IMR-90 (cell line): Measurements from ENCODE around the gene MPRIP. TPM values are rescaled to one million over a fixed set of nuclear protein-coding genes. Genes with fewer than 3 reads are reported as not detected.

Experiments
- ATAC-seq: fragments of 200-7000 bp; cut with Tn5 transposase; 2 replicates; pipeline ENCODE4 v1.9.1; 2020; ENCODE audit warnings: low read depth, mild to moderate bottlenecking, moderate library complexity
- BruUV-seq: library from RNA; stranded (reverse); fragments of 400-500 nt; replicated peaks from 2 replicates; lab custom pipeline; 2021; lab: Mats Ljungman, UMichigan
- CTCF ChIA-PET: fragments of 300-600 bp; formaldehyde crosslinking; extraction: SDS; loops from one replicate; lab custom pipeline; 2021; ENCODE audit warnings: antibody characterized with exemption; lab: Yijun Ruan, JAX
- POLR2A ChIA-PET: fragments of 300-600 bp; sonication (Branson Sonifier 250); formaldehyde crosslinking; loops from one replicate; lab custom pipeline; 2022; ENCODE audit warnings: antibody characterized with exemption; ENCODE audit not compliant: unreplicated experiment; lab: Charles Lee
- DNase-seq: peaks from one replicate; pipeline ENCODE4 v3.0.0; 2013
- H2AFZ ChIP-seq: replicated peaks from 2 replicates; pipeline ENCODE3; 2013; ENCODE audit warnings: low read length, mild to moderate bottlenecking; ENCODE audit not compliant: poor library complexity
- H2AK5ac ChIP-seq: 2 replicates; pipeline ENCODE4 v1.6.1; 2013; ENCODE audit warnings: low read depth, low read length, inconsistent platforms
- H2AK9ac ChIP-seq: replicated peaks from 2 replicates; pipeline ENCODE3; 2013; ENCODE audit warnings: mild to moderate bottlenecking, low read depth, low read length, moderate library complexity; ENCODE audit not compliant: poor library complexity
- H2BK120ac ChIP-seq: 2 replicates; pipeline ENCODE4 v1.6.1; 2013; ENCODE audit warnings: low read depth, low read length, inconsistent platforms
- H2BK15ac ChIP-seq: 3 replicates; pipeline ENCODE4 v1.6.1; 2013; ENCODE audit warnings: low read depth, low read length, inconsistent platforms
- H2BK20ac ChIP-seq: 2 replicates; pipeline ENCODE4 v1.6.1; 2013; ENCODE audit warnings: low read depth, mild to moderate bottlenecking, inconsistent platforms, low read length, moderate library complexity
- H2BK5ac ChIP-seq: 2 replicates; pipeline ENCODE4 v1.6.1; 2013; ENCODE audit warnings: mild to moderate bottlenecking, low read depth, low read length, inconsistent platforms; ENCODE audit not compliant: poor library complexity, severe bottlenecking
- H3K14ac ChIP-seq: replicated peaks from 2 replicates; pipeline ENCODE4 v1.6.1; 2013; ENCODE audit warnings: low read depth, low read length, inconsistent platforms
- H3K18ac ChIP-seq: 2 replicates; pipeline ENCODE4 v1.6.1; 2013; ENCODE audit warnings: low read depth, low read length, control low read depth
- H3K23ac ChIP-seq: 2 replicates; pipeline ENCODE4 v1.6.1; 2013; ENCODE audit warnings: low read depth, low read length, inconsistent platforms
- H3K27ac ChIP-seq: 2 replicates; pipeline ENCODE4 v1.5.1; 2013; ENCODE audit warnings: mild to moderate bottlenecking, control low read depth, low read length; ENCODE audit not compliant: insufficient read depth
- H3K27me3 ChIP-seq: 2 replicates; pipeline ENCODE4 v1.6.1; 2013; ENCODE audit warnings: low read length; ENCODE audit not compliant: control insufficient read depth, insufficient read depth
- H3K36me3 ChIP-seq: 2 replicates; pipeline ENCODE4 v1.6.1; 2013; ENCODE audit warnings: low read length, mixed read lengths; ENCODE audit not compliant: control insufficient read depth, insufficient read depth
- H3K4ac ChIP-seq: 2 replicates; pipeline ENCODE4 v1.6.1; 2013; ENCODE audit warnings: low read depth, low read length, inconsistent platforms
- H3K4me1 ChIP-seq: 2 replicates; pipeline ENCODE4 v1.6.1; 2013; ENCODE audit warnings: low read length, mixed read lengths; ENCODE audit not compliant: control insufficient read depth, insufficient read depth
- H3K4me2 ChIP-seq: 2 replicates; pipeline ENCODE4 v1.6.1; 2013; ENCODE audit warnings: low read depth, mild to moderate bottlenecking, control low read depth, low read length, moderate library complexity
- H3K4me3 ChIP-seq: 2 replicates; pipeline ENCODE4 v1.5.1; 2013; ENCODE audit warnings: low read depth, mild to moderate bottlenecking, control low read depth, low read length, moderate library complexity; ENCODE audit not compliant: insufficient read depth
- H3K56ac ChIP-seq: 2 replicates; pipeline ENCODE4 v1.6.1; 2013; ENCODE audit warnings: low read length, inconsistent platforms; ENCODE audit not compliant: insufficient read depth; ENCODE audit errors: extremely low read depth
- H3K79me1 ChIP-seq, 2 experiments: 2 replicates each; pipeline ENCODE4 v1.6.1; 2013; ENCODE audit warnings: low read length in 2 of 2, inconsistent platforms in 1 of 2, low read depth in 1 of 2
- H3K9ac ChIP-seq: 2 replicates; pipeline ENCODE4 v1.6.1; 2013; ENCODE audit warnings: low read depth, low read length, control low read depth
- H3K9me1 ChIP-seq: 2 replicates; pipeline ENCODE4 v1.6.1; 2013; ENCODE audit warnings: low read length, inconsistent platforms; ENCODE audit not compliant: insufficient read depth
- H3K9me3 ChIP-seq: 2 replicates; pipeline ENCODE4 v1.6.1; 2013; ENCODE audit warnings: low read length; ENCODE audit not compliant: control insufficient read depth, insufficient read depth
- H4K20me1 ChIP-seq: 2 replicates; pipeline ENCODE4 v1.6.1; 2013; ENCODE audit warnings: low read length, inconsistent platforms; ENCODE audit not compliant: insufficient read depth
- H4K5ac ChIP-seq: 2 replicates; pipeline ENCODE4 v1.6.1; 2013; ENCODE audit warnings: mild to moderate bottlenecking, low read depth, low read length, control low read depth
- H4K8ac ChIP-seq, 2 experiments: 2 replicates each; pipeline ENCODE4 v1.6.1; 2013; ENCODE audit warnings: low read depth in 2 of 2, low read length in 2 of 2, control low read depth in 1 of 2, inconsistent platforms in 1 of 2
- H4K91ac ChIP-seq: 2 replicates; pipeline ENCODE4 v1.6.1; 2013; ENCODE audit warnings: low read depth, low read length, inconsistent platforms; ENCODE audit not compliant: insufficient read depth
- CTCF ChIP-seq: conservative IDR thresholded peaks from 2 replicates; pipeline ENCODE4 v1.5.1; 2012; ENCODE audit warnings: mild to moderate bottlenecking, low read depth, low read length, improper control_type of control experiment
- FOS ChIP-seq: fragments of 150-350 bp; IDR thresholded peaks from 2 replicates; pipeline ENCODE4 v1.6.1; 2016; ENCODE audit warnings: low read depth, low read length
- POLR2A ChIP-seq: IDR thresholded peaks from 2 replicates; pipeline ENCODE4 v1.6.1; 2012; ENCODE audit warnings: mild to moderate bottlenecking, low read depth, low read length
- WGBS, 2 experiments: methylation state at CpG; one replicate each; pipeline versions ENCODE4 v1.1.5 to v1.1.7; 2013; ENCODE audit warnings: missing lambda C conversion rate in 2 of 2; ENCODE audit not compliant: insufficient read length in 1 of 2; ENCODE audit errors: extremely low coverage in 2 of 2; 5-methylcytosine and 5-hydroxymethylcytosine counted together
- dilution Hi-C: fragments of 300-500 bp; cut with HindIII; formaldehyde crosslinking; loops from one replicate; pipeline ENCODE4 v1.14.3; 2018; ENCODE audit warnings: low sequenced_read_pairs; ENCODE audit not compliant: unreplicated experiment
- in situ Hi-C: fragments of 300-500 bp; cut with MboI; formaldehyde crosslinking; loops from 3 replicates; pipeline ENCODE4 v1.14.3; 2019; ENCODE audit warnings: low sequenced_read_pairs, inconsistent platforms, mixed read lengths
- intact Hi-C: fragments of 100-400 bp; cut with micrococcal nuclease; formaldehyde crosslinking; loops from 2 replicates; pipeline ENCODE4 v1.10.0; 2022
- polyA plus RNA-seq, 3 experiments: library from polyadenylated mRNA; depleted of rRNA; stranded (reverse); fragments of >200 nt; gene quantifications; 2 replicates each; pipeline ENCODE4 v1.2.3, GENCODE V29; 2012; ENCODE audit warnings: low replicate concordance in 1 of 3
- total RNA-seq: library from RNA; depleted of rRNA; stranded (reverse); fragments of >200 nt; gene quantifications from 2 replicates; pipeline ENCODE4 v1.2.3, GENCODE V29; 2012

MPRIP gene
- total and polyA plus RNA-seq, 2 of the 4 experiments (the other 2 are of a cell fraction): 111 to 149 TPM

GRCh38 chr17:17039911-17040310 is 2.3 kb upstream of the MPRIP start:
- no peak overlapping the region for H3K27ac ChIP-seq
- TF ChIP-seq CTCF (no peak), FOS (no peak), POLR2A (no peak)
- no peak for ATAC-seq
- H2BK120ac ChIP-seq: no peak overlapping the region
- dilution Hi-C loops: no loop called here
- CTCF ChIA-PET: no interaction called here
- H4K8ac ChIP-seq: no peak overlapping the region
- H4K20me1 ChIP-seq: peaks cover 21% of the 10 kb centered on the region
- intact Hi-C loops: loop anchor here (5.0 kb wide), 1 partner anchor 112 kb away; no protein-coding TSS in a partner anchor
- no peak overlapping the region for H2AFZ ChIP-seq
- BruUV-seq: no TSS peak
- H2BK15ac ChIP-seq: no peak overlapping the region
- WGBS, 2 experiments: 48% methylated on average over 3 of the region's 6 CpGs; no CpG with 5 or more reads in 1 of the 2 experiments
- H3K18ac ChIP-seq: no peak overlapping the region
- no peak overlapping the region for H4K91ac ChIP-seq
- H3K9me1 ChIP-seq: peaks cover 16% of the 10 kb centered on the region; the same call in 1 of the 2 replicates
- H3K36me3 ChIP-seq: no peaks in the 10 kb centered on the region
- H2BK5ac ChIP-seq: no peak overlapping the region
- no peak for DNase-seq
- H3K23ac ChIP-seq: no peak overlapping the region
- H2AK5ac ChIP-seq: no peak overlapping the region
- H3K79me1 ChIP-seq: peaks cover 0 to 31% of the 10 kb centered on the region in 2 experiments; a peak in 2 of 4 replicates
- in situ Hi-C loops: no loop called here
- H2BK20ac ChIP-seq: no peak overlapping the region
- no peak overlapping the region for H3K4me2 ChIP-seq
- no peak overlapping the region for H3K4me3 ChIP-seq
- no peak overlapping the region for H3K9ac ChIP-seq
- peaks cover 18% of the 10 kb centered on the region for H3K4me1 ChIP-seq
- H3K4ac ChIP-seq: no peak overlapping the region
- no peak overlapping the region for H2AK9ac ChIP-seq
- POLR2A ChIA-PET: no interaction called here
- H3K56ac ChIP-seq: no peak overlapping the region
- no peaks in the 10 kb centered on the region for H3K27me3 ChIP-seq
- H3K14ac ChIP-seq: no peak overlapping the region
- no peaks in the 10 kb centered on the region for H3K9me3 ChIP-seq
- no peak overlapping the region for H4K5ac ChIP-seq
